Ishikawa (cell line): Measurements from ENCODE around the gene RBM19.

ENCODE experiments used
- CEBPB ChIP-seq: IDR thresholded peaks from 2 replicates; pipeline ENCODE4 v1.6.1; 2012
- CREB1 ChIP-seq: IDR thresholded peaks from 2 replicates; pipeline ENCODE4 v1.6.1; 2012; ENCODE audit warnings: low read depth
- EGR1 ChIP-seq: IDR thresholded peaks from 2 replicates; pipeline ENCODE4 v1.6.1; 2012
- EP300 ChIP-seq: IDR thresholded peaks from 2 replicates; pipeline ENCODE4 v1.6.1; 2012; ENCODE audit warnings: borderline replicate concordance
- FOXM1 ChIP-seq: IDR thresholded peaks from 2 replicates; pipeline ENCODE4 v1.6.1; 2012; ENCODE audit warnings: low read depth, borderline replicate concordance
- NFIC ChIP-seq: IDR thresholded peaks from 2 replicates; pipeline ENCODE4 v1.6.1; 2012
- RAD21 ChIP-seq: IDR thresholded peaks from 2 replicates; pipeline ENCODE4 v1.6.1; 2012; ENCODE audit warnings: low read depth
- TCF12 ChIP-seq: IDR thresholded peaks from 2 replicates; pipeline ENCODE4 v1.6.1; 2012; ENCODE audit warnings: low read depth
- TF ChIP-seq, protein P1 (sequence below): IDR thresholded peaks from 2 replicates; pipeline ENCODE4 v1.6.1; 2012
- TF ChIP-seq, protein P2 (sequence below): IDR thresholded peaks from 2 replicates; pipeline ENCODE4 v1.6.1; 2012; ENCODE audit warnings: low read depth, mild to moderate bottlenecking

DNA sequence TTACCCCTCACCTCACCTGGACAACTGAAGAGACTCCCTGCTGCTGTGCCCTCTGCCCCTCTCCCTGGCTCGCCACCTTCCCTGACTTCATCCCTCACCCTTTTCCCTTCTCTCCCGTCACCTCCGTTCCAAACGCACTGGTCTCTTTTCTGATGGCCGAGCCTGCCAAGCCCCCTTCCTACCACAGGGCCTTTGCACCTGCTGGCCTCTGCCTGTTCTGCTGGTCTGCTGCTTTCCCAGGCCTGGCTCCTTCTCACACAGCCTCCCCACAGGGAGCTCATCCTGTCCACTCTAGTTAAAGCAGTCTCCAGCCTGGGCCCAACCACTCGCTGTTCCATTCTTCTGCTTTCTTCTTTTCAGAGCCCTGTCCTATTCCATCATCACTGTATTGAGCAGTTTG is 34.6 kb downstream of the RBM19 start:
- TF ChIP-seq, protein P1, sequence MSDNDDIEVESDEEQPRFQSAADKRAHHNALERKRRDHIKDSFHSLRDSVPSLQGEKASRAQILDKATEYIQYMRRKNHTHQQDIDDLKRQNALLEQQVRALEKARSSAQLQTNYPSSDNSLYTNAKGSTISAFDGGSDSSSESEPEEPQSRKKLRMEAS, result no peak
- TF ChIP-seq FOXM1 (no peak), TCF12 (no peak), EGR1 (no peak), CEBPB (no peak), CREB1 (no peak), EP300 (no peak), NFIC (no peak), RAD21 (no peak)
- TF ChIP-seq, protein P2, sequence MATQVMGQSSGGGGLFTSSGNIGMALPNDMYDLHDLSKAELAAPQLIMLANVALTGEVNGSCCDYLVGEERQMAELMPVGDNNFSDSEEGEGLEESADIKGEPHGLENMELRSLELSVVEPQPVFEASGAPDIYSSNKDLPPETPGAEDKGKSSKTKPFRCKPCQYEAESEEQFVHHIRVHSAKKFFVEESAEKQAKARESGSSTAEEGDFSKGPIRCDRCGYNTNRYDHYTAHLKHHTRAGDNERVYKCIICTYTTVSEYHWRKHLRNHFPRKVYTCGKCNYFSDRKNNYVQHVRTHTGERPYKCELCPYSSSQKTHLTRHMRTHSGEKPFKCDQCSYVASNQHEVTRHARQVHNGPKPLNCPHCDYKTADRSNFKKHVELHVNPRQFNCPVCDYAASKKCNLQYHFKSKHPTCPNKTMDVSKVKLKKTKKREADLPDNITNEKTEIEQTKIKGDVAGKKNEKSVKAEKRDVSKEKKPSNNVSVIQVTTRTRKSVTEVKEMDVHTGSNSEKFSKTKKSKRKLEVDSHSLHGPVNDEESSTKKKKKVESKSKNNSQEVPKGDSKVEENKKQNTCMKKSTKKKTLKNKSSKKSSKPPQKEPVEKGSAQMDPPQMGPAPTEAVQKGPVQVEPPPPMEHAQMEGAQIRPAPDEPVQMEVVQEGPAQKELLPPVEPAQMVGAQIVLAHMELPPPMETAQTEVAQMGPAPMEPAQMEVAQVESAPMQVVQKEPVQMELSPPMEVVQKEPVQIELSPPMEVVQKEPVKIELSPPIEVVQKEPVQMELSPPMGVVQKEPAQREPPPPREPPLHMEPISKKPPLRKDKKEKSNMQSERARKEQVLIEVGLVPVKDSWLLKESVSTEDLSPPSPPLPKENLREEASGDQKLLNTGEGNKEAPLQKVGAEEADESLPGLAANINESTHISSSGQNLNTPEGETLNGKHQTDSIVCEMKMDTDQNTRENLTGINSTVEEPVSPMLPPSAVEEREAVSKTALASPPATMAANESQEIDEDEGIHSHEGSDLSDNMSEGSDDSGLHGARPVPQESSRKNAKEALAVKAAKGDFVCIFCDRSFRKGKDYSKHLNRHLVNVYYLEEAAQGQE, result no peak
